Inflammatory macrophage treated with lipopolysaccharide for 1 hour (primary cell): ENCODE data around the gene SHISA9.

Source experiments
- DNase-seq, 2 donors: peaks; one replicate each; pipeline ENCODE4 v3.0.0-alpha.2; 2020 to 2022

The SHISA9 gene

GRCh38 chr16:13136901-13137300 lies 235.5 kb downstream of the SHISA9 start:
- DNase-seq: no peak

DNA sequence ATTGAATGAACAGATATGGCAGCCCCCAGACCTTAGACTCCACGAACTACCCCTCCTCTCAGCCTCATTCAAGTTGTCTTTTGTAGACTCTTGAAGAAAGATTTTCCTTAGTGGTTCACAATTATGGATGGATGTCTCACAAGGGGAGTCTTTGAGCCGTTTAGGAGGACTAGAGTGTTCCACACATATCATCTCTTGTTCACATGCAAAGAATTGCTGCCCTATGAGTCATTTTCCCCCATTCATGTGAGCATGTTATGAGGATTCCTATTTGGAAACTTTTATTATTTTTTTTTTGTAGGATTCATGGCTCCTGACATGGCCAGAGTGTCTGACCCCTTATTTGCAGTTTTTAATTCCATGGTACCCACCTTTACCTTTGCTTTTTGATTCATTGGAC lies 237.1 kb downstream of the SHISA9 start:
- DNase-seq: no peak

- no peak for DNase-seq
These were observed 238.4 kb downstream of the SHISA9 start for GRCh38 chr16:13139661-13140241.

GRCh38 chr16:13143551-13143950 lies 242.2 kb downstream of the SHISA9 start:
- DNase-seq: no peak

DNA sequence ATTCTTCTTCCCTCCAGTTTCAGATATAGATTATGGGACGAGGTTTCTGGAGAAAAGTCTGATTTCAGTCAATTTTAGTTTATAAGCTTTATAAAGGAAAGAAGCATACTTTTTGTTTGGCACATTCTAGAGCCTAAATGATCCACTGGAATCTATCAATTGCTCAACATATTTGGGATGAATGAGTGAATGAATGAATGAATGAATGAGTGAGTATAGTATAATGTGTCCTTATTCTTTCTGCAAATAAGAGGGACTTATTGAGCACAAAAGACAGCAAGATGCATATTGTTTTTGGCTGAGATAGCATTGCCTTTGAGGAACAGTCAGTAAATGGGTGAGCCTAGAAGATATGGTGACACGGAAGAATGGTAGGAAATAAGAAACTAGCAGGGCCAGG lies 245.4 kb downstream of the SHISA9 start:
- no peak for DNase-seq

DNA sequence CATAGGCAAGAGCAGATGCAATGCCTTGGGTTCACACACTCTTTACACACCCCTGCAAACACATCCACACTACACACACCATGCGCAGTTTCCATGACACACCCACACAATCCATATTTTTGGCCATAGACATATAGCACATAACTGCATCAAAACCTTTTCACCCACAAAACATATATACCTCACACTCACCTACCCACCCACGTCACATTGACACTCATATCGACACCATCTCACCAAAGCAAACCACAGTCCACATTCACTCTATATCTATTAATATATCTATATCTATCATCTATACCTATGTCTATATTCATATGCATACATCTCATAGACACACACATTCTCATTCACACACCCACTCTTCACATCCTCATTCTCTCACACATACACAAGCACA lies 246.9 kb downstream of the SHISA9 start:
- DNase-seq: no peak

- DNase-seq: no peak
These were observed 247.4 kb downstream of the SHISA9 start for GRCh38 chr16:13148836-13149235.

DNA sequence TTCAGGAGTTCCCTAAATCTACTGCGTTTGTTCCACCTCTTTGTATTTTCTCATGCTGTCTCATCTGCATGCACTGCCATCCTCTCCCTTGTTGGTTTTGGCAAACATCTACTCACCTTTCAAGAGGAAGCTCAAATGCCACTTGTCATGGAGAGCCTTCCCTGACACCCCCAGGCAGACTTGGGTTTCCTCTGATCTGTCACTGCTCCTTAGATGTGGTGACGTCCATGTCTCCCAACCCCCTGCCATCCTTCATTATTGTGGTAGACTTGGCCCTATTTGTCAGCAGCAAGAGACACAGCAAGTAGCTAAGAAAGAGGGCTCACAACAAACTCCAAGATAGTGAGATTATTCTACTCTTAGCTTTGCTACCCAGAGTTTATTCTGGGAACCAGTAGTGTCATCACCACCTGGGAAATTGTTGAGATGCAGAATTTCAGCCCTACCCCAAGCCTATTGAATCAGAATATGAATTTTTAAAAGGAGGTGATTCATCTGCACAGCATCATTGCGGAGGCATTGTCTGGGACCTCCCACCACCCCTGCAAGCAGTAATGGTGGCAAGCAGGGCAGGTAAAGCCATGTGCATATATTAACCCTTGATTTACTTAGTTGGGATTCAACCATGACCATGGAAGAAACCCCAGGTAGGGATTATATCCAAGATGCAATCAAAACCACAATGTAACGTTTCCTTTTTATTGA lies 248.9 kb downstream of the SHISA9 start:
- no peak for DNase-seq

DNA sequence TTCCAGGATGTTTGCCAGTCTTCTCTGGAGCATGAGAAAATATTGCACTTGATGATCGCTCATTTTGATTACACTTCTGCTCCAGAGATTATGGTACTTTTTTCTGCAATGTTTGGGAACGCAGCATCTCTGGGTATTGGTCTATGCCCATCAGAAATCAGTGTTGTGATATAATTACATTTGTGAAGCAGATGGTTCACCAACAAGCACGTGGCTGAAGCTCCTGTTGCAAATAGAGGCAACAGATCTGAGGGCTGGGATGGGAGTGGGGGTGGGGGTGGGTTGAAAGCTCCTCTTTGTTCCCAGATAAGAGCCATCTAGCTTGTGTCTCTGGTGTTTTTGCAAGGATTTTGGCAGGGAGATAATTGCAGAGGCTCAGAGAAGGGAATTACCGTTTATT lies 252.3 kb downstream of the SHISA9 start:
- DNase-seq: no peak

DNA sequence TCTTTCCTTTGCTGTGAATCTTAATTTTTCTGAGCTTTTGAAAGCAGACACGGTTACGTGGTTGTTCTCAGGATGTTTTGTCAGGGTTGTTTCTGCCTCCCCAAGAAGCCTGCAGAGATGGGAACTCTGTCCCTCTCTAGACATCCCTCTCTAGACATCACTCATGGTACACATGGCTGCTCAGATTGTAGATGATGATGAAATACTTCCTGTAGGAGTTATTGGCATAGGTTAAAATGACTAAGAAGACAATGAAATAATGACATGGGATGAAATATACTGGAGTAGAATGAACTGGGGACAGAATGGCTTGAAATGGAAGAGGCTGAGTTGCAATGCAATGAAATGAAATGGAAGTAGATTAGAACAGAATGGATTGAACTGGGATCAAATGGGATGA lies 253.4 kb downstream of the SHISA9 start:
- DNase-seq: no peak

GRCh38 chr16:13155377-13155776 lies 254.0 kb downstream of the SHISA9 start:
- DNase-seq: no peak

- DNase-seq: no peak
These were observed 254.4 kb downstream of the SHISA9 start for GRCh38 chr16:13155780-13156179.

DNA sequence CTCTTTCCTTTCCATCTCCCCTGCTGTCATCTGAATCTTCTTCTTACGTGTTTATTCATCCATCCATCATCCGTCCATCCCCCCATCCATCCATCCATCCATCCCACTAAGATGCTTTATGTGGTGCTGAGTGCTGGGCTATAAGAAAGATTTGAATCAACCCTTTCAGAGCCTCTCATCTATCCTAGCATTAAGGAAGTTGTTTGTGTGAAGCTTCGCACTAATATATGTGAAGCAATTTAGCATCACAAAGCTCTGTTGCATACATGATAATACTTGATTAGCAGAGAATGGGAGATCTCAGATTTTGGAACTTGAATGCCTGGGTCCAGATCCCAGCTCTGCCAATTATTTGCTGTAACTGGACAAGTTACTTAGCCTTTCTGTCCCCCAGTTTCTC lies 255.7 kb downstream of the SHISA9 start:
- no peak for DNase-seq

- DNase-seq: no peak
These were observed 257.0 kb downstream of the SHISA9 start for GRCh38 chr16:13158427-13158826.

DNA sequence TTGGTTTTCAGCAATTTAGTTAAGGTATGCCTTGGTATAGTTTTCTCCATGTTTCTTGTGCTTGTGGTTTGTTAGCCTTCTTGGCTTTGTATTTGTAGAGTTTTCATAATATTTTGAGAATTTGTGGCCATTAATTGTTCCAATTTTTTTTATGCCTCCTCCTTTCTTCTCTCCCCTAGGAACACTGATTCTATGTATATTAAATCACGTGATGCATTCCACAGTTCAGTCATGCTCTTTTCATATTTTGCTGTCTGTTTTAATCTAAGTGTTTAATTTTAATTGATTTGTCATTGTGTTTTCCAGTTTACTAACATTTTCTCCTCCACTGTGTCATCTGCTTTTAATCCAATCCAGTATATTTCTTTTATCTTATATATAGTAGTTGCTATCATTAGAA lies 263.6 kb downstream of the SHISA9 start:
- DNase-seq: no peak

DNA sequence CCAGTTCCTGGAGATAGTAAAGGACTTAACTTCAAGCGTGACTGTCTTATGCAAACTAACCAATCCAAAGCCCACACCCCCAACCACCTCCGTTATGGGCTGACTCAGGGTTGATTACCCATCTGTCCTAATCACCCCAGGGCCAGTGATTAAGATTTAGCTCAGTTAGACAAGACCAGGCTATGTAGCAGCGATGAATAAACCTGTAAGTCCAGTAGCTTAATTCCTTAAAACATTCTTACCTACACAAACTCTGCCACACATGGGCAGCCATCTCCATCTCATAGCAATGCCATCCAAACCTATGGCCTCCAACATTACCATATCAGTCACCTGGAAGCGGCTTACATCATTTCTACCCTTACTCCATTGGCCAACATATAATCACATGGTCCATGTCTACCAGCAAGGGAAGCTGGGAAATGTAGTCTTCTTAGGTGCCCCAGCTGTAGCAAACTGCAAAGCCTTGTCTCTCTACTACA lies 266.7 kb downstream of the SHISA9 start:
- no peak for DNase-seq

GRCh38 chr16:13171313-13171712 lies 269.9 kb downstream of the SHISA9 start:
- DNase-seq: no peak

DNA sequence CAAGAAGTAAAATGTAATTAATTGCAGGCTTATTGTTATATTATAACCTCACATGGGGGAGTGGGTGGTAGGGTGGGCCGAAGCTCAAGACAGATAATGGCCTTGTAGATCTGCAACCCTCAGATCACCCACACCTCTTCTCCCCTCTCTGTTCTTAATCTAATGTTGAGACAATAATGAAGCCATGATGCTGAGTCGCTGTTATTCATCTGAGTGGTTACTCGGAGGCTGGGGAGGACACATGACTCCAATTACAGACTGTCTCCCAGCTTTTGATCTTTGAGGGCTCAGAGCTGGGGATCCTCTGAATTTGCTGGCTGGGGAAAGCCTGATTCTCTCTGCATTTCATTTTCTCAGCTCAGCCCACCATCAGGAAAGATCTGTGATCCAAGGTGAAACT lies 275.3 kb downstream of the SHISA9 start:
- no peak for DNase-seq

DNA sequence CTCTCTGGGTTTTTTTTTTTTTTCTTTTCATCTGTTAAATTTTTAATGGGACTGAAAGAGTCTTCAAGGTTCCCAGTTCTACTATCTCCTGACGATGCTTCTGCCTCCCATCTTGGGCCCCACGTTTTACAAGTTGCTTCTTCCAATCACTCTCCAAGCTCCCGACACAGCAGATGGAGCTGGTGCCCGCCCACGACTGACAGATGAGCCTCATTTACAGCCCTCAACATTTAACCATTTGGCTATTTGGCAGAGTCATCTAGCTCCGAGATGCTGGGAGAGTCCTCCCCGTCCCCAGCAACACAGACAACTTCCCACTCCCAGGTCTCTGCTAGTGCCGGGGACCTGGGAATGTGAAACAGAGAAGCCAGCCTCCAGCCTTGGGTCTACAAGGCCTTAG lies 276.9 kb downstream of the SHISA9 start:
- DNase-seq: no peak

- no peak for DNase-seq
These were observed 280.0 kb downstream of the SHISA9 start for GRCh38 chr16:13181432-13181831.

DNA sequence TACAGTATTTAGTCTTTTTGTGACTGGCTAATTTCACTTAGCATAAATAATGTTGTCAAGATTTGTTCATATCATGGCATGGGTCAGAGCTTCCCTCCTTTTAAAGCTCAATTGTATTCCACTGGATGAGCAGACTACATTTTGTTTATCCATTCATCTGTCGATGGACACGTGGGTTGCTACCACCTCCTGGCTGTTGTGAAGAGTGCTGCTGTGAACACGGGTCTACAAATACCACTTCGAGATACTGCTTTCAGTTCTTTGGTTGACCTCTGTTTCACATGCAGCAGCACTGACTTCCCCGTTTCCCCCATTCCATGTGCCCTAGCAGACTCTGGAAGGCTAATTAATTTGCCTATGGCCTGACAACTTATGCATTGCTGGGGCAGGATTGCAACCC lies 285.4 kb downstream of the SHISA9 start:
- DNase-seq: no peak

DNA sequence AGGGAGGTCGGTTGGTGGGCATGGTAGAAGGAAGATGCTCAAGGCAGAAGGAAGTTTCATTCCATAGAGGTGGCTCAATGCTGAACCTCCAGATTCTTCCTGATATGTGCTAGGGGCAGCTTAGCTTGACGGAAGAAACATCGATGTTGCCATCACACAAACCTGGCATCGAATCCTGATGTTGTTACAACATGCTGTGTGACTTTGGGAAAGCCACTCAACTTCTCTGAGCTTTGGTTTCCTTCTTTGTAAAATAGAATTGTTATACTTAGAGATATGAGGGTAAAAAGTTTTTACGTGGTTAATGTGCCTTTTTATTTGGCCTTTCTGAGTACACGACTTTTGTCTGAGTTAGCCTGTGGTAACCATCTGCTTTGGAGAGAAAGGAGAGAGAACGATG lies 287.9 kb downstream of the SHISA9 start:
- no peak for DNase-seq

GRCh38 chr16:13193721-13194120 lies 292.3 kb downstream of the SHISA9 start:
- DNase-seq: no peak

DNA sequence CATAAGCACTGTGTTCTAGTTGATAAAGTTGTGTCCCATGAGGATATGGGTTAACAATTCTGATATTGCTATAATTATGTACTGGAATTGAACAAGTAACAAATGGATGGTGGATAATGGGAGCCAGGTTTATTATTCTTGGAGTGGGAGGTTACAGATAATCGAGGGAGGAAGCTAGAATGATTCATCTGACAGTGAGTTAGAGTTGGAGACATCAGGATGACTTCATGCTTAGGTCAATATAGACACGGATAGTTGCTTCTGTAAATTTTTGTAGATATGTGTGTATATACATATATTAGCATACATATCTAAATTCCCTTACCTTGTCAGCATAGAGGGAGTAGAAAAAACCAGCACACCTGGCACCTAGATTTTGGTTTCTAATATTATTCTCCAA lies 293.4 kb downstream of the SHISA9 start:
- DNase-seq: no peak

DNA sequence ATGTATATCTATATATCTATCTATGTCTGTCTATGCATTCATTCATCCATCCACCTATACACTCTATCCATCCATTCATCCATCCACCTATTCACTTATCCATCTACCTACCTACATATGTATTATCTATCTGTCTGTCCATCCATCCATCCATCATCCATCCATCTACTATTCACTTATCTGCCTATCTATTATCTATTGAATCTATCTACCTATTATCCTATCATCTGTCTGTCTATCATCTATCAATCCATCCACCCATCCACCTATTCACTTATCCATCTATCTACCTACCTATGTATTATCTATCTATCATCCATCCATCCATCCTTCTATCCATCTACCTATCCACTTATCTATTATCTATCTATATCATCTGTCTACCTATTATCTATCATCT lies 302.3 kb downstream of the SHISA9 start:
- no peak for DNase-seq
